K562 (cell line): Measurements from ENCODE around the gene UMAD1. TPM values are rescaled to one million over a fixed set of nuclear protein-coding genes. Genes with fewer than 3 reads are reported as not detected.

ENCODE experiments used
- ATAC-seq: fragments of 200-7000 bp; cut with Tn5 transposase; 3 replicates; pipeline ENCODE4 v1.9.1; 2020; ENCODE audit warnings: moderate library complexity
- BruUV-seq: library from RNA; stranded (reverse); fragments of 400-500 nt; replicated peaks from 2 replicates; lab custom pipeline; 2021; lab: Mats Ljungman, UMichigan
- CTCF ChIA-PET: fragments of 300-600 bp; formaldehyde crosslinking; extraction: SDS; loops from one replicate; lab custom pipeline; 2021; ENCODE audit warnings: low intra/inter-chr PET ratio; lab: Yijun Ruan, JAX
- POLR2A ChIA-PET: fragments of 300-600, 350-650 bp; sonication (Branson Sonifier 250); formaldehyde crosslinking; extraction: SDS; loops from one replicate; lab custom pipeline; 2021; ENCODE audit warnings: antibody characterized with exemption, inconsistent platforms; lab: Yijun Ruan, JAX
- DNase-seq, 4 experiments: peaks; one replicate each; pipeline versions ENCODE4 v3.0.0 to v3.0.0-alpha.2; 2011 to 2018; ENCODE audit warnings: low spot score in 3 of 4, mixed read lengths in 3 of 4; ENCODE audit errors: extremely low read depth in 1 of 4
- FAIRE-seq: peaks from 2 replicates; lab custom pipeline; 2011; peaks lifted over from hg19 to GRCh38; lab: Jason Lieb, UNC
- H2AFZ ChIP-seq: 2 replicates; pipeline ENCODE4 v1.6.0; 2011; ENCODE audit warnings: low read depth, low read length, control low read depth, inconsistent platforms
- H3K27ac ChIP-seq: fragments of 200-600 bp; 3 replicates; pipeline ENCODE4 v1.8.0; 2011; ENCODE audit warnings: low read depth, mild to moderate bottlenecking, control low read depth, inconsistent platforms, low read length, moderate library complexity, mixed read lengths; ENCODE audit errors: extremely low read depth
- H3K27me3 ChIP-seq, 2 experiments: fragments of 300-600 bp in 1 of 2; 2 replicates in 1 of 2; 3 replicates in 1 of 2; pipeline versions ENCODE4 v1.6.0 to v1.8.0; 2011; ENCODE audit warnings: inconsistent platforms in 2 of 2, low read length in 2 of 2, mild to moderate bottlenecking in 1 of 2, mixed read lengths in 1 of 2, moderate library complexity in 1 of 2; ENCODE audit not compliant: control insufficient read depth in 2 of 2, insufficient read depth in 2 of 2
- H3K36me3 ChIP-seq: fragments of 300-600 bp; 3 replicates; pipeline ENCODE4 v1.8.0; 2011; ENCODE audit warnings: mild to moderate bottlenecking, low read length, inconsistent platforms; ENCODE audit not compliant: control insufficient read depth, insufficient read depth
- H3K4me1 ChIP-seq, 2 experiments: fragments of 200-600 bp in 1 of 2; replicated peaks in 1 of 2; 2 replicates in 1 of 2; 3 replicates in 1 of 2; pipeline versions ENCODE4 v1.5.1 to v1.8.0; 2011; ENCODE audit warnings: inconsistent platforms in 2 of 2, low read length in 2 of 2, mild to moderate bottlenecking in 1 of 2, mixed read lengths in 1 of 2, moderate library complexity in 1 of 2; ENCODE audit not compliant: control insufficient read depth in 2 of 2, insufficient read depth in 2 of 2
- H3K4me2 ChIP-seq: 2 replicates; pipeline ENCODE4 v1.6.1; 2011; ENCODE audit warnings: low read length, control low read depth, inconsistent platforms, mixed read lengths; ENCODE audit not compliant: insufficient read depth
- H3K4me3 ChIP-seq: fragments of 200-600 bp; sonication (generic), shearing (Covaris generic); 2 replicates; pipeline ENCODE4 v1.5.1; 2016; ENCODE audit warnings: control low read depth, inconsistent platforms
- H3K79me2 ChIP-seq: fragments of 200-600 bp; 3 replicates; pipeline ENCODE4 v1.8.0; 2011; ENCODE audit warnings: low read length, inconsistent platforms; ENCODE audit not compliant: control insufficient read depth, insufficient read depth
- H3K9ac ChIP-seq, 2 experiments: 2 replicates each; pipeline versions ENCODE4 v1.6.0 to v1.6.1; 2011; ENCODE audit warnings: low read depth in 2 of 2, low read length in 2 of 2, control low read depth in 1 of 2, inconsistent platforms in 1 of 2, mild to moderate bottlenecking in 1 of 2, mixed read lengths in 1 of 2; ENCODE audit not compliant: insufficient read depth in 1 of 2
- H3K9me1 ChIP-seq: one replicate; pipeline ENCODE4 v1.6.0; 2011; ENCODE audit warnings: inconsistent platforms, mild to moderate bottlenecking, low read length, moderate library complexity; ENCODE audit not compliant: control insufficient read depth, insufficient read depth
- H3K9me3 ChIP-seq: replicated peaks from 2 replicates; pipeline ENCODE4 v1.5.1; 2011; ENCODE audit warnings: low read depth, low read length, inconsistent platforms; ENCODE audit not compliant: control insufficient read depth, insufficient read depth
- H4K20me1 ChIP-seq: replicated peaks from 2 replicates; pipeline ENCODE4 v1.6.1; 2011; ENCODE audit warnings: low read length, inconsistent platforms, mixed read lengths; ENCODE audit not compliant: control insufficient read depth, insufficient read depth
- ARID2 ChIP-seq: fragments of 450-650 bp; IDR thresholded peaks from 2 replicates; pipeline ENCODE4 v1.6.1; 2017; ENCODE audit warnings: antibody characterized with exemption, mild to moderate bottlenecking
- ATF1 ChIP-seq, 2 experiments: fragments of 450-650 bp in 1 of 2; IDR thresholded peaks; 2 replicates each; pipeline ENCODE4 v1.6.1; 2016; ENCODE audit warnings: missing compliant biosample characterization in 1 of 2, missing genetic modification characterization in 1 of 2
- CBFB ChIP-seq: sonication (generic); formaldehyde crosslinking; IDR thresholded peaks from 2 replicates; pipeline ENCODE4 v1.4.0; 2020; ENCODE audit warnings: mild to moderate bottlenecking, missing genetic modification reagents
- CBX3 ChIP-seq, 2 experiments: IDR thresholded peaks; 1 replicate in 1 of 2; 2 replicates in 1 of 2; pipeline ENCODE4 v1.6.1; 2012; ENCODE audit warnings: inconsistent platforms in 2 of 2, low read length in 2 of 2, borderline replicate concordance in 1 of 2, control low read depth in 1 of 2
- DNMT1 ChIP-seq: fragments of 450-650 bp; IDR thresholded peaks from 2 replicates; pipeline ENCODE4 v1.6.1; 2016; ENCODE audit warnings: antibody characterized with exemption, mild to moderate bottlenecking
- HDAC1 ChIP-seq, 2 experiments: fragments of 450-650 bp; IDR thresholded peaks; 2 replicates each; pipeline ENCODE4 v1.6.1; 2016 to 2017; ENCODE audit warnings: inconsistent platforms in 1 of 2, mild to moderate bottlenecking in 1 of 2, moderate library complexity in 1 of 2
- MTA2 ChIP-seq: fragments of 450-650 bp; IDR thresholded peaks from 2 replicates; pipeline ENCODE4 v1.6.1; 2016; ENCODE audit warnings: low read depth
- MTA3 ChIP-seq: fragments of 450-650 bp; formaldehyde crosslinking; IDR thresholded peaks from 2 replicates; pipeline ENCODE4 v1.6.1; 2017; ENCODE audit warnings: mild to moderate bottlenecking, borderline replicate concordance
- MYBL2 ChIP-seq, 2 experiments: fragments of 450-650 bp in 1 of 2; sonication (generic) in 1 of 2; formaldehyde crosslinking in 1 of 2; IDR thresholded peaks; 2 replicates each; pipeline versions ENCODE4 v1.6.1 to v1.8.1; 2017 to 2022; ENCODE audit warnings: borderline replicate concordance in 1 of 2, inconsistent platforms in 1 of 2, low read depth in 1 of 2, mild to moderate bottlenecking in 1 of 2, missing genetic modification reagents in 1 of 2, moderate library complexity in 1 of 2
- NEUROD1 ChIP-seq: fragments of 150-350 bp; IDR thresholded peaks from 2 replicates; pipeline ENCODE4 v1.6.1; 2014; ENCODE audit warnings: borderline replicate concordance, low read length, low read depth; ENCODE audit not compliant: partially characterized antibody
- NFIC ChIP-seq: fragments of 450-650 bp; IDR thresholded peaks from 2 replicates; pipeline ENCODE4 v1.6.1; 2017; ENCODE audit warnings: mild to moderate bottlenecking, inconsistent platforms
- NR2C1 ChIP-seq, 2 experiments: fragments of 450-650 bp; IDR thresholded peaks; 2 replicates each; pipeline ENCODE4 v1.6.1; 2017; ENCODE audit warnings: mild to moderate bottlenecking in 2 of 2, antibody characterized with exemption in 1 of 2, inconsistent platforms in 1 of 2, missing compliant biosample characterization in 1 of 2, missing genetic modification characterization in 1 of 2
- PHB2 ChIP-seq: fragments of 450-650 bp; IDR thresholded peaks from 2 replicates; pipeline ENCODE4 v1.6.1; 2017; ENCODE audit warnings: low read depth
- POLR3A ChIP-seq: IDR thresholded peaks from 2 replicates; pipeline ENCODE4 v1.6.1; 2011; ENCODE audit warnings: borderline replicate concordance, mild to moderate bottlenecking, moderate library complexity; ENCODE audit not compliant: insufficient read length, insufficient read depth; ENCODE audit errors: extremely low read depth
- RFX1 ChIP-seq: fragments of 450-650 bp; IDR thresholded peaks from 2 replicates; pipeline ENCODE4 v1.6.1; 2016; ENCODE audit warnings: mild to moderate bottlenecking, moderate library complexity
- RUNX1 ChIP-seq: sonication (generic); IDR thresholded peaks from 2 replicates; pipeline ENCODE4 v1.6.1; 2016; ENCODE audit warnings: antibody characterized with exemption, low read depth
- SRSF3 ChIP-seq: fragments of 200-400 bp; formaldehyde crosslinking; IDR thresholded peaks from 2 replicates; pipeline ENCODE4 v1.6.1; 2016; ENCODE audit warnings: mild to moderate bottlenecking, low read length, moderate library complexity; ENCODE audit not compliant: insufficient read depth
- TAF1 ChIP-seq: IDR thresholded peaks from 2 replicates; pipeline ENCODE4 v1.6.1; 2011; ENCODE audit warnings: mild to moderate bottlenecking, low read length, moderate library complexity; ENCODE audit not compliant: insufficient read depth, control insufficient read depth, severe bottlenecking; ENCODE audit errors: extremely low read depth
- ZBTB17 ChIP-seq: fragments of 450-650 bp; formaldehyde crosslinking; IDR thresholded peaks from 2 replicates; pipeline ENCODE4 v1.4.0; 2020; ENCODE audit warnings: mild to moderate bottlenecking
- ZNF217 ChIP-seq: sonication (generic); formaldehyde crosslinking; IDR thresholded peaks from 2 replicates; pipeline ENCODE4 v1.8.0; 2022; ENCODE audit warnings: mild to moderate bottlenecking, missing genetic modification reagents
- ZNF384 ChIP-seq: IDR thresholded peaks from 2 replicates; pipeline ENCODE4 v1.6.1; 2012; ENCODE audit warnings: low read depth, low read length, improper control_type of control experiment
- ZNF695 ChIP-seq: fragments of 450-650 bp; formaldehyde crosslinking; IDR thresholded peaks from 2 replicates; pipeline ENCODE4 v1.4.0; 2020; ENCODE audit warnings: mild to moderate bottlenecking, moderate library complexity
- ZNF764 ChIP-seq: fragments of 250-450 bp; sonication (Bioruptor Pico); IDR thresholded peaks from 2 replicates; pipeline ENCODE4 v1.4.0; 2020; ENCODE audit warnings: low read depth, mild to moderate bottlenecking, moderate library complexity
- WGBS: fragments of 100-300 bp; shearing (Covaris generic); methylation state at CpG from one replicate; pipeline ENCODE4 v1.1.6; 2016; ENCODE audit warnings: low coverage, mixed read lengths; ENCODE audit not compliant: insufficient coverage; ENCODE audit errors: missing lambda C conversion rate; 5-methylcytosine and 5-hydroxymethylcytosine counted together
- in situ Hi-C: fragments of 300-500 bp; cut with MboI; formaldehyde crosslinking; loops from 4 replicates; pipeline ENCODE4 v1.15.0; 2018; ENCODE audit warnings: inconsistent platforms, mixed read lengths
- intact Hi-C: fragments of 100-400 bp; cut with micrococcal nuclease; formaldehyde crosslinking; loops from 2 replicates; pipeline ENCODE4 v1.14.2; 2022
- polyA plus RNA-seq, 8 experiments: library from polyadenylated mRNA; depleted of rRNA in 4 of 8; stranded (reverse) in 5 of 8; unstranded in 3 of 8; fragments of >200 nt; fragmentation: Nextera tagmentation in 2 of 8; fragmentation: Illumina TruSeq in 1 of 8; extraction: Ambion mirVana in 2 of 8; extraction: Trizol in 1 of 8; gene quantifications; 2 replicates each; pipeline versions ENCODE4 v1.2.1 to v1.2.3, GENCODE V29; 2011 to 2014; ENCODE audit warnings: inconsistent platforms in 1 of 8, missing spikeins in 1 of 8
- total RNA-seq, 7 experiments: library from RNA; depleted of rRNA in 6 of 7; stranded (reverse); fragments of >200 nt in 6 of 7; fragmentation: Illumina TruSeq in 2 of 7; extraction: Trizol in 2 of 7; gene quantifications; 2 replicates each; pipeline versions ENCODE4 v1.2.1 to v1.2.3, GENCODE V29; 2011 to 2021; ENCODE audit warnings: low replicate concordance in 1 of 7

The UMAD1 gene
- total and polyA plus RNA-seq, 9 of the 15 experiments (the other 6 are each of a cell fraction or from before 2014, with no cell fraction given) = 9.0 to 26.7 (median 13.3) TPM

DNA sequence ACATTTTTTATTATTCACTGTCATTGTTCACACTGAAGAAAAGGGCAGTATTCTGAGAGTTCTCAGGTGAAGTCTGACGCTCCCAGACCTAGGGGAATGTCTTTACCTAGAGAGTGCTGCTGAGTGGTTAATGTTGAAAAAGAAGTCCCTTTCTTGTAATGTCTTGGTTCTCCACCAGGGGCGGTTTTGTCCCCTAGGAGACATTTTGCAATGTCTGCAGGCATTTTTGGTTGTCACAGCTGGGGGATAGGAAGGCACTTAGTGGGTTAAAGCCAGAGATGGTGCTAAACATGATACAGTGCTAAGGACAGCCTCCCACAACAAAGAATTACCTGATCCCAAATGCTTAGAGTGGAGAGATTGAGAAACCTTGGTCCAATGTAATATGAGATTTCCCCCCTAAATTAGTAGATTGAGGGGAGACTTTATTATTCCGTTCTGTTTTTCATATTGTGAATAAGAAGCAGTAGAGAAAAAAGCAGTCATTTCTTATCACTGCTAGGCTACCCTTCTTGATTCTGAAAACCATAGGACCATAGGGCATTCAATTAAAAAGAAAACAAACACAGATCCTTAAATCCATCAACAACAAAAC lies 13.1 kb downstream of the UMAD1 start (continued):
- TF ChIP-seq ZNF764 (no peak), CBX3 (IDR thresholded peaks at IDR 0.05; ENCODE audit: borderline replicate concordance in 1 of 2, low read length in 2 of 2) (0 out of 3 replicates have a peak, but pooled peaks of 1 of the 2 experiments have one; percentile 27), RFX1 (peak; percentile 11; the same call in 1 of the 2 replicates), DNMT1 (no peak), CBFB (CRISPR knock-in tag) (no peak), ZNF217 (CRISPR knock-in tag) (no peak), NEUROD1 (no peak), ZNF695 (no peak), POLR3A (no peak)

DNA sequence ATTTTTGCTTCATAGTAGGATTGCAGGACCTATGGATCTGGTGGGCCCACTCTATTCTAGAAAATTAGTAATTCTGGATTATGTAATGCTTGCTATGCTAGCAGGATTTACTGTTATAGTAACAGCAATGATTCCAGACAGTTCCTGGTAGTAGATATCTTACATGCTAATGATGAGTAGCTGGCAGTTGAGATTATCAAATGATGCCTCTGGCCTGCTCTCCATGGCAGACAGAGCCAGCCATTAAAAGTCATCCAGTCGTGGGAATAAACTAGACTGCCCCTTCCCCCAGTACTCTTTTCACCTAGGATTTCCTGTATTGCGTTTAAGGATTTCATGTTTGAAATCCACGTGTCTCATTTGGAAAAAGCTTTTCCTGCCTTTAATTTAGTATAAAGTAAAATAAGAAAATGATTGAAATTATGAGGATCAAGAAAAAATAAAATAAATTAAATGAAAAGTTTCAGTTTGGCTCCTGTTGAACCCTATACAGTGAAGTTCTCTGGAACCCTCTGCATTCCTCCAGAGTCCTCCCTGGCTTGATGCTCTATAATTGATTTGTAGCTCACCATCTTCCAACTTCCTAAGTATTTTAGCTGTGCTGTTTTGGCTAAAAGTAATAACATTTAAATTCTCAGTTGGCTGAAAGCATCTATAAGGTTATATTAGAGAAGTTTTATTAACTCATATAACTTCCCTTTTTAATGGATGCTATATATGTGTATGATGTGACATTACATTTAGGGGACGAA lies 14.6 kb downstream of the UMAD1 start:
- in situ Hi-C loops = no loop called here
- H2AFZ ChIP-seq = no peak overlapping the region
- ChIA-PET POLR2A (no interaction called here), CTCF (interaction anchor here (1.0 kb wide), 1 partner anchor 562 kb away, joined by 3 read pairs; no protein-coding TSS in a partner anchor)
- no peak overlapping the region for H3K27ac ChIP-seq
- H3K9ac ChIP-seq = no peak overlapping the region
- H3K9me3 ChIP-seq = no peaks in the 10 kb centered on the region
- peaks cover 13% of the 10 kb centered on the region; the same call in 1 of the 3 replicates for H3K79me2 ChIP-seq
- H3K4me3 ChIP-seq = no peak overlapping the region
- no peak for DNase-seq
- FAIRE-seq = no peak
- no peak for ATAC-seq
- no peak overlapping the region for H3K4me2 ChIP-seq
- no peaks in the 10 kb centered on the region for H4K20me1 ChIP-seq
- no peaks in the 10 kb centered on the region for H3K36me3 ChIP-seq
- no peaks in the 10 kb centered on the region for H3K27me3 ChIP-seq
- WGBS = 44% methylated on average over 4 of the region's 4 CpGs
- H3K4me1 ChIP-seq = peaks cover 0 to 6% of the 10 kb centered on the region in 2 experiments; a peak in 2 of 5 replicates
- H3K9me1 ChIP-seq = no peaks in the 10 kb centered on the region
- intact Hi-C loops = no loop called here
- no TSS peak for BruUV-seq
- TF ChIP-seq MYBL2 (IDR thresholded peaks at IDR 0.05; ENCODE audit: low read depth) (no peak), MYBL2 (CRISPR knock-in tag; IDR thresholded peaks at IDR 0.05; ENCODE audit: borderline replicate concordance) (no peak), SRSF3 (no peak), ATF1 (CRISPR knock-in tag; IDR thresholded peaks at IDR 0.05) (no peak), ATF1 (tag; IDR thresholded peaks at IDR 0.05) (no peak), NR2C1 (IDR thresholded peaks at IDR 0.05) (no peak), NR2C1 (tag; IDR thresholded peaks at IDR 0.05) (no peak), ARID2 (no peak), ZNF384 (no peak), MTA3 (no peak), TAF1 (no peak), HDAC1 (IDR thresholded peaks at IDR 0.05) (no peak), NFIC (no peak), MTA2 (no peak), PHB2 (no peak), ZBTB17 (CRISPR knock-in tag) (no peak), RUNX1 (no peak)
